NCI-H146 (cell line): Measurements from ENCODE around the gene VPS16.
"Not testable (repeated sequence)": the region's sequence is repeated elsewhere in the genome, so short reads cannot be mapped to it uniquely, and the experiment has no call there.

ENCODE experiments used
- DNase-seq: peaks from one replicate; lab custom pipeline; 2025; lab: John Stamatoyannopoulos, UW

VPS16 gene

GRCh38 chr20:2871661-2872458 lies 31.3 kb downstream of the VPS16 start:
- DNase-seq = no peak

GRCh38 chr20:2872459-2873009 lies 32.0 kb downstream of the VPS16 start:
- DNase-seq = peak; percentile 69

- DNase-seq = peak; percentile 95
Observed at GRCh38 chr20:2873010-2873746, 32.6 kb downstream of the VPS16 start, which contains the start of gene PTPRA. TSS of gene PTPRA (plus strand) at chr20:2873481. CDS start at chr20:2964278, 90,797 bp downstream.

- peak; percentile 82 for DNase-seq
Observed at GRCh38 chr20:2873747-2874041, 33.1 kb downstream of the VPS16 start.

- peak; percentile 20 for DNase-seq
Observed at GRCh38 chr20:2874456-2874855, 33.9 kb downstream of the VPS16 start.

GRCh38 chr20:2875690-2876203 lies 35.2 kb downstream of the VPS16 start:
- DNase-seq = no peak

- DNase-seq = no peak
Observed at GRCh38 chr20:2878515-2878914, 38.0 kb downstream of the VPS16 start.

- DNase-seq = no peak
Observed at GRCh38 chr20:2879146-2879545, 38.6 kb downstream of the VPS16 start.

GRCh38 chr20:2880650-2881049 lies 40.1 kb downstream of the VPS16 start:
- DNase-seq = no peak

GRCh38 chr20:2883726-2884637 lies 43.4 kb downstream of the VPS16 start:
- no peak for DNase-seq

- DNase-seq = no peak
Observed at GRCh38 chr20:2887715-2888114, 47.2 kb downstream of the VPS16 start.

- no peak for DNase-seq
Observed at GRCh38 chr20:2888224-2888955, 47.8 kb downstream of the VPS16 start.

GRCh38 chr20:2889209-2889608 lies 48.7 kb downstream of the VPS16 start:
- no peak for DNase-seq

GRCh38 chr20:2889797-2890196 lies 49.3 kb downstream of the VPS16 start:
- DNase-seq = no peak

- no peak for DNase-seq
Observed at GRCh38 chr20:2890742-2891141, 50.2 kb downstream of the VPS16 start.

- no peak for DNase-seq
Observed at GRCh38 chr20:2891343-2891742, 50.8 kb downstream of the VPS16 start.

GRCh38 chr20:2892376-2892775 lies 51.8 kb downstream of the VPS16 start:
- no peak for DNase-seq

GRCh38 chr20:2894221-2894620 lies 53.7 kb downstream of the VPS16 start:
- DNase-seq = no peak

GRCh38 chr20:2895154-2895553 lies 54.6 kb downstream of the VPS16 start:
- DNase-seq = not testable (repeated sequence)

GRCh38 chr20:2899243-2899642 lies 58.7 kb downstream of the VPS16 start:
- no peak for DNase-seq
